B cell (primary cell): ENCODE data around the gene THUMPD2. TPM values are rescaled to one million over a fixed set of nuclear protein-coding genes. Genes with fewer than 3 reads are reported as not detected.

Experiments
- ATAC-seq: fragments of 200-7000 bp; cut with Tn5 transposase; one replicate; pipeline ENCODE4 v1.10.0; 2021; ENCODE audit warnings: low read depth, mild to moderate bottlenecking, moderate number of reproducible peaks, moderate library complexity
- CTCF ChIA-PET: fragments of 350-600 bp; sonication (Branson Sonifier 250); formaldehyde crosslinking; loops from one replicate; lab custom pipeline; 2021; ENCODE audit warnings: antibody characterized with exemption, inconsistent platforms; lab: Charles Lee
- POLR2A ChIA-PET: fragments of 350-600 bp; sonication (Branson Sonifier 250); formaldehyde crosslinking; loops from one replicate; lab custom pipeline; 2021; ENCODE audit warnings: antibody characterized with exemption; lab: Charles Lee
- DNase-seq: peaks from one replicate; pipeline ENCODE4 v3.0.0; 2013
- H2AFZ ChIP-seq: 2 replicates; pipeline ENCODE4 v1.6.1; 2012; ENCODE audit warnings: mild to moderate bottlenecking, low read depth, low read length; ENCODE audit not compliant: insufficient read depth, poor library complexity, severe bottlenecking
- H3K27ac ChIP-seq, 2 donors: 1 replicate in 1 of 2; 2 replicates in 1 of 2; pipeline ENCODE4 v1.5.1; 2012 to 2013; ENCODE audit warnings: low read length in 2 of 2, mild to moderate bottlenecking in 2 of 2, moderate library complexity in 1 of 2
- H3K27me3 ChIP-seq, 4 experiments: fragments of 200-600 bp in 1 of 4; sonication (generic) in 1 of 4; replicated peaks in 1 of 4; 1 replicate in 2 of 4; 2 replicates in 2 of 4; pipeline versions ENCODE4 v1.6.1 to v1.7.0; 2013 to 2016; ENCODE audit warnings: low read length in 3 of 4, mild to moderate bottlenecking in 2 of 4, mixed read lengths in 1 of 4, moderate library complexity in 1 of 4; ENCODE audit not compliant: insufficient read depth in 4 of 4, control insufficient read depth in 3 of 4; ENCODE audit errors: control extremely low read depth in 1 of 4
- H3K36me3 ChIP-seq, 2 experiments: replicated peaks in 1 of 2; 1 replicate in 1 of 2; 2 replicates in 1 of 2; pipeline versions ENCODE4 v1.6.1 to v1.7.1; 2013; ENCODE audit warnings: low read length in 1 of 2; ENCODE audit not compliant: insufficient read depth in 2 of 2, control insufficient read depth in 1 of 2; ENCODE audit errors: control extremely low read depth in 1 of 2, extremely low read depth in 1 of 2
- H3K4me1 ChIP-seq, 2 donors: fragments of 200-600 bp in 1 of 2; sonication (generic) in 1 of 2; 1 replicate in 1 of 2; 2 replicates in 1 of 2; pipeline versions ENCODE4 v1.5.1 to v1.6.1; 2013 to 2017; ENCODE audit warnings: low read length in 2 of 2; ENCODE audit not compliant: control insufficient read depth in 2 of 2, insufficient read depth in 2 of 2
- H3K4me2 ChIP-seq: replicated peaks from 2 replicates; pipeline ENCODE3; 2012; ENCODE audit warnings: mild to moderate bottlenecking, low read depth, low read length; ENCODE audit not compliant: poor library complexity, severe bottlenecking
- H3K4me3 ChIP-seq, 5 experiments: fragments of 200-600 bp in 1 of 5; sonication (generic) in 1 of 5; 1 replicate in 3 of 5; 2 replicates in 2 of 5; pipeline versions ENCODE4 v1.5.1 to v1.7.0; 2011 to 2016; ENCODE audit warnings: low read length in 4 of 5, mild to moderate bottlenecking in 4 of 5, low read depth in 2 of 5, control low read depth in 1 of 5, moderate library complexity in 1 of 5; ENCODE audit not compliant: insufficient read depth in 1 of 5; ENCODE audit errors: control extremely low read depth in 1 of 5, extremely low read depth in 1 of 5
- H3K79me2 ChIP-seq: fragments of 200-600 bp; sonication (generic); one replicate; pipeline ENCODE4 v1.6.0; 2016; ENCODE audit warnings: low read length; ENCODE audit not compliant: control insufficient read depth, insufficient read depth
- H3K9ac ChIP-seq: fragments of 200-600 bp; sonication (generic); 2 replicates; pipeline ENCODE4 v1.6.1; 2017; ENCODE audit warnings: mild to moderate bottlenecking, low read length, moderate library complexity
- H3K9me3 ChIP-seq, 3 donors: one replicate each; pipeline versions ENCODE4 v1.6.1 to v1.7.1; 2013; ENCODE audit warnings: low read length in 2 of 3; ENCODE audit not compliant: control insufficient read depth in 2 of 3, insufficient read depth in 1 of 3; ENCODE audit errors: control extremely low read depth in 1 of 3
- H4K20me1 ChIP-seq: 2 replicates; pipeline ENCODE4 v1.6.0; 2012; ENCODE audit warnings: mild to moderate bottlenecking, low read length; ENCODE audit not compliant: insufficient read depth, control insufficient read depth, poor library complexity, severe bottlenecking
- H3K27ac Mint-ChIP-seq: one replicate; pipeline ENCODE4 v1.8.0; 2021; ENCODE audit warnings: mixed read lengths
- H3K27me3 Mint-ChIP-seq: one replicate; pipeline ENCODE4 v1.8.0; 2021; ENCODE audit warnings: mixed read lengths
- H3K4me1 Mint-ChIP-seq: one replicate; pipeline ENCODE4 v1.8.0; 2021; ENCODE audit warnings: mixed read lengths
- H3K4me3 Mint-ChIP-seq: one replicate; pipeline ENCODE4 v1.8.0; 2021; ENCODE audit warnings: mixed read lengths
- H3K9me3 Mint-ChIP-seq: one replicate; pipeline ENCODE4 v1.8.0; 2022; ENCODE audit warnings: mixed read lengths; ENCODE audit not compliant: insufficient read depth
- EZH2 ChIP-seq: IDR thresholded peaks from 2 replicates; pipeline ENCODE4 v1.6.1; 2012; ENCODE audit warnings: borderline replicate concordance, low read depth, mild to moderate bottlenecking, moderate library complexity, low read length; ENCODE audit not compliant: insufficient read depth, poor library complexity, severe bottlenecking
- WGBS: methylation state at CpG from one replicate; pipeline ENCODE4 v1.1.5; 2013; ENCODE audit warnings: missing lambda C conversion rate; ENCODE audit not compliant: insufficient coverage; 5-methylcytosine and 5-hydroxymethylcytosine counted together
- intact Hi-C: fragments of 100-400 bp; cut with micrococcal nuclease; formaldehyde crosslinking; loops from one replicate; pipeline ENCODE4 v1.10.0; 2022
- polyA plus RNA-seq: library from polyadenylated mRNA; depleted of rRNA; stranded (reverse); fragments of >200 nt; gene quantifications from 2 replicates; pipeline ENCODE4 v1.2.3, GENCODE V29; 2012
- total RNA-seq, 2 donors: library from RNA; stranded (reverse); fragments of 120-200 nt in 1 of 2; gene quantifications; 1 replicate in 1 of 2; 2 replicates in 1 of 2; pipeline versions ENCODE4 v1.2.3 to v1.2.4, GENCODE V29; 2013 to 2022
- TF ChIP-seq, protein P1 (sequence below): fragments of 200-600 bp; IDR thresholded peaks from one replicate; pipeline ENCODE4 v1.8.0; 2022; ENCODE audit warnings: antibody characterized with exemption, mild to moderate bottlenecking

Gene THUMPD2
- total and polyA plus RNA-seq, 2 donors (not counting 1 experiment from before 2014, with no cell fraction given), result 11.0 to 14.8 TPM

DNA sequence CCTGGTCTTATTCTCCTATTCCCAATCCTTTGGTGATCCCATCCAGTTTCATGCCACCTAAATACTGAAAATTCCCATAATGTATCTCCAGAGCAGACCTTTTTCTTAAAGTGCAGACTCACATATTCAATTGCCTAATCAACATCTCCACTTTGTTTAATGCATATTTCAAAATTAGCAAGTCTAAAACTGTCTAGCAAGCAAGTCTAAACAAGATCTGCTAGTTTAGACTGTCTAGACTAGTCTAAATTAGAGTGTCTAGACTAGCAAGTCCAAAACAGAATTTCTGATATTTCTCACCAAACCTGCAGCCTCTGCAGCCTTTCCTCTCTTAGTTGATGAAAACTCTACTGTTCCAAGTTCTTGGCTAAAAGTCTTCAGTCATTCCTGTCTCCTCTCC, 44.6 kb downstream of the THUMPD2 start:
- Histone ChIP-seq H2AFZ (no peak overlapping the region), H3K27me3 (no peaks in the 10 kb centered on the region), H4K20me1 (no peaks in the 10 kb centered on the region), H3K9me3 (no peaks in the 10 kb centered on the region), H3K27ac (no peak overlapping the region), H3K4me3 (no peak overlapping the region), H3K36me3 (peaks cover 2 to 31% of the 10 kb centered on the region in 2 experiments), H3K4me2 (no peak overlapping the region), H3K4me1 (no peaks in the 10 kb centered on the region), H3K79me2 (no peaks in the 10 kb centered on the region), H3K9ac (no peak overlapping the region)
- intact Hi-C loops, result no loop called here
- DNase-seq (no peak), ATAC-seq (no peak)
- Mint-ChIP-seq H3K4me1 (no peaks in the 10 kb centered on the region), H3K9me3 (no peaks in the 10 kb centered on the region), H3K4me3 (no peak overlapping the region), H3K27me3 (no peaks in the 10 kb centered on the region), H3K27ac (peak overlapping the region; percentile 12)
- ChIA-PET POLR2A (no interaction called here), CTCF (interaction anchor here (1.1 to 8.7 kb wide), 2 partner anchors 8 to 355 kb away, joined by 3 to 162 read pairs; no protein-coding TSS in a partner anchor)
- TF ChIP-seq EZH2, result no peak
- TF ChIP-seq, protein P1, sequence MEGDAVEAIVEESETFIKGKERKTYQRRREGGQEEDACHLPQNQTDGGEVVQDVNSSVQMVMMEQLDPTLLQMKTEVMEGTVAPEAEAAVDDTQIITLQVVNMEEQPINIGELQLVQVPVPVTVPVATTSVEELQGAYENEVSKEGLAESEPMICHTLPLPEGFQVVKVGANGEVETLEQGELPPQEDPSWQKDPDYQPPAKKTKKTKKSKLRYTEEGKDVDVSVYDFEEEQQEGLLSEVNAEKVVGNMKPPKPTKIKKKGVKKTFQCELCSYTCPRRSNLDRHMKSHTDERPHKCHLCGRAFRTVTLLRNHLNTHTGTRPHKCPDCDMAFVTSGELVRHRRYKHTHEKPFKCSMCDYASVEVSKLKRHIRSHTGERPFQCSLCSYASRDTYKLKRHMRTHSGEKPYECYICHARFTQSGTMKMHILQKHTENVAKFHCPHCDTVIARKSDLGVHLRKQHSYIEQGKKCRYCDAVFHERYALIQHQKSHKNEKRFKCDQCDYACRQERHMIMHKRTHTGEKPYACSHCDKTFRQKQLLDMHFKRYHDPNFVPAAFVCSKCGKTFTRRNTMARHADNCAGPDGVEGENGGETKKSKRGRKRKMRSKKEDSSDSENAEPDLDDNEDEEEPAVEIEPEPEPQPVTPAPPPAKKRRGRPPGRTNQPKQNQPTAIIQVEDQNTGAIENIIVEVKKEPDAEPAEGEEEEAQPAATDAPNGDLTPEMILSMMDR, result no peak

DNA sequence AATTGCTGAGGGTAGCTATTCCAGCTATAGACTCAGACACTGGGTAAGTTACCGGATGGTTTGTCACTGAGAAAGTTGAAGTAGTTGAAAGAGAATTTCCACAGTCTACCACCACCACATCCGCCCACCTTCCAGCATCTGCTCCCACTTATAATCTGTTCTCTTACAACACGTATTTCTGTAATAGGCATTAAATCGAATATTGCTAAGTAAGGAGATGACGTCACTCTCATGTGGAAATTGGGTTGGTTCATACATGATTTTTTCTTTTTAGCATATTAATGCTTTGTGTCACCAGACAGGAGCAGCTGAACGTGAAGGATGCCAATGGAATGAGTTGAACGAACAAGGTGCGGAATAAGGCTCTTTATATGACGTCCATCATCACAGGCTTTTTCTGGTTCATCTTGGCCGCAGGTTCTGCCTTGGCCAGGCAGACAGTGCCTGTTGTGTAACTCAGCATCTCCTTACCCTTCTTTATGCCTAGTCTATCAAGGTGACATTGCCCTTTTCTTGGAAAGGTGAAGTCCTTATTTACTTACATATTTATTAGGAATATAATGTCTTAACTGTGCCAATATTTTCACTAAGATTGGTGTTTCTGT, 45.9 kb downstream of the THUMPD2 start:
- H3K9me3 ChIP-seq, result no peaks in the 10 kb centered on the region
- no peak overlapping the region for H2AFZ ChIP-seq
- intact Hi-C loops, result no loop called here
- no peak overlapping the region for H3K4me2 ChIP-seq
- no peak overlapping the region for H3K9ac ChIP-seq
- H3K27me3 ChIP-seq, result no peaks in the 10 kb centered on the region
- peaks cover 7% of the 10 kb centered on the region for H3K4me1 Mint-ChIP-seq
- POLR2A ChIA-PET, result interaction anchor here (0.6 kb wide), 1 partner anchor 284 kb away, joined by 4 read pairs; no protein-coding TSS in a partner anchor
- 100% methylated on average over 6 of the region's 10 CpGs for WGBS
- H3K4me1 ChIP-seq, result peaks cover 0 to 11% of the 10 kb centered on the region in 2 donors
- no peaks in the 10 kb centered on the region for H3K9me3 Mint-ChIP-seq
- ATAC-seq, result no peak
- no peak overlapping the region for H3K27ac Mint-ChIP-seq
- H3K4me3 Mint-ChIP-seq, result no peak overlapping the region
- no peaks in the 10 kb centered on the region for H3K27me3 Mint-ChIP-seq
- H3K36me3 ChIP-seq, result peaks cover 0 to 24% of the 10 kb centered on the region in 2 experiments
- no peaks in the 10 kb centered on the region for H3K79me2 ChIP-seq
- DNase-seq, result no peak
- H3K27ac ChIP-seq, result no peak overlapping the region
- no peaks in the 10 kb centered on the region for H4K20me1 ChIP-seq
- H3K4me3 ChIP-seq, result no peak overlapping the region
- no peak for TF ChIP-seq EZH2
- TF ChIP-seq, protein P1, result no peak
- CTCF ChIA-PET, result interaction anchor here (0.7 to 8.7 kb wide), 3 partner anchors 27 to 613 kb away, joined by 3 to 162 read pairs (median 3); partner anchors contain the start of gene SOS1
